Measurements from ENCODE around the gene CEP112. TPM values are rescaled to one million over a fixed set of nuclear protein-coding genes. Genes with fewer than 3 reads are reported as not detected.

CEP112 gene
- polyA plus RNA-seq, 1 experiment, result 5.7 TPM

GRCh38 chr17:65886315-65887245, 305.4 kb downstream of the CEP112 start:
- DNase-seq (ENCODE audit: low read depth, low spot score), result no peak
- POLR2A ChIA-PET, result no interaction called here
- Histone ChIP-seq H3K27ac (ENCODE audit: low read depth, low read length) (no peak overlapping the region), H3K27me3 (ENCODE audit: control insufficient read depth, insufficient read depth, low read length) (no peaks in the 10 kb centered on the region), H3K4me3 (ENCODE audit: low read depth, low read length) (no peak overlapping the region), H3K9me3 (ENCODE audit: control insufficient read depth, insufficient read depth, low read length) (no peaks in the 10 kb centered on the region)
- CTCF ChIA-PET, result no interaction called here
- TF ChIP-seq, protein P1, sequence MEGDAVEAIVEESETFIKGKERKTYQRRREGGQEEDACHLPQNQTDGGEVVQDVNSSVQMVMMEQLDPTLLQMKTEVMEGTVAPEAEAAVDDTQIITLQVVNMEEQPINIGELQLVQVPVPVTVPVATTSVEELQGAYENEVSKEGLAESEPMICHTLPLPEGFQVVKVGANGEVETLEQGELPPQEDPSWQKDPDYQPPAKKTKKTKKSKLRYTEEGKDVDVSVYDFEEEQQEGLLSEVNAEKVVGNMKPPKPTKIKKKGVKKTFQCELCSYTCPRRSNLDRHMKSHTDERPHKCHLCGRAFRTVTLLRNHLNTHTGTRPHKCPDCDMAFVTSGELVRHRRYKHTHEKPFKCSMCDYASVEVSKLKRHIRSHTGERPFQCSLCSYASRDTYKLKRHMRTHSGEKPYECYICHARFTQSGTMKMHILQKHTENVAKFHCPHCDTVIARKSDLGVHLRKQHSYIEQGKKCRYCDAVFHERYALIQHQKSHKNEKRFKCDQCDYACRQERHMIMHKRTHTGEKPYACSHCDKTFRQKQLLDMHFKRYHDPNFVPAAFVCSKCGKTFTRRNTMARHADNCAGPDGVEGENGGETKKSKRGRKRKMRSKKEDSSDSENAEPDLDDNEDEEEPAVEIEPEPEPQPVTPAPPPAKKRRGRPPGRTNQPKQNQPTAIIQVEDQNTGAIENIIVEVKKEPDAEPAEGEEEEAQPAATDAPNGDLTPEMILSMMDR (IDR thresholded peaks at IDR 0.05; ENCODE audit: low read depth, low read length), result no peak

GRCh38 chr17:65885541-65886312, 306.2 kb downstream of the CEP112 start:
- TF ChIP-seq, protein P1 (IDR thresholded peaks at IDR 0.05; ENCODE audit: low read depth, low read length), result no peak
- H3K27me3 ChIP-seq (ENCODE audit: control insufficient read depth, insufficient read depth, low read length), result no peaks in the 10 kb centered on the region
- POLR2A ChIA-PET, result no interaction called here
- CTCF ChIA-PET, result no interaction called here
- no peak overlapping the region for H3K27ac ChIP-seq (ENCODE audit: low read depth, low read length)
- H3K9me3 ChIP-seq (ENCODE audit: control insufficient read depth, insufficient read depth, low read length), result no peaks in the 10 kb centered on the region
- H3K4me3 ChIP-seq (ENCODE audit: low read depth, low read length), result no peak overlapping the region
- no peak for DNase-seq (ENCODE audit: low read depth, low spot score)

DNA sequence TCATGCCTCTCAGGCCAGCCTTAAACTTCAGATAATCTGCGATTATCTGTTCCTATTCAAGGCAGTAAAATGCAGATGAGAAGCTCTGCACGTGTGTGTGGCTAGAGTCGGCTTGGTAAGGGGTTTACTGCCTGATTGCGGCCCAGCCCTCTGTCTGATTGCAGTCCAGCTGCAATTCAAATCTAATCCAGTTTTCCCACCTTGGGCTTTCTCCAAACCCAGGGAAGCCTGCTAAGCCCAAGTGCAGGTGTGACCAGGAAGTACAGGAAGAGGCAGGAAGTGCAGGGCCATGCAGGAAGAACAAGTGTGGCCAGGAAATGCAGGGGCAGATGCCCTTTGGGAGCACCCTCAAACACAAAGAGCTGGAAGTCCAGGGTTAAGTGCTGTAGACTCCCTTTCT, 314.9 kb downstream of the CEP112 start:
- Histone ChIP-seq H3K9me3 (ENCODE audit: control insufficient read depth, insufficient read depth, low read length) (no peaks in the 10 kb centered on the region), H3K27ac (ENCODE audit: low read depth, low read length) (no peak overlapping the region), H3K27me3 (ENCODE audit: control insufficient read depth, insufficient read depth, low read length) (no peaks in the 10 kb centered on the region), H3K4me3 (ENCODE audit: low read depth, low read length) (no peak overlapping the region)
- TF ChIP-seq, protein P1 (IDR thresholded peaks at IDR 0.05; ENCODE audit: low read depth, low read length), result no peak
- DNase-seq (ENCODE audit: low read depth, low spot score), result no peak
- POLR2A ChIA-PET, result no interaction called here
- CTCF ChIA-PET, result no interaction called here

DNA sequence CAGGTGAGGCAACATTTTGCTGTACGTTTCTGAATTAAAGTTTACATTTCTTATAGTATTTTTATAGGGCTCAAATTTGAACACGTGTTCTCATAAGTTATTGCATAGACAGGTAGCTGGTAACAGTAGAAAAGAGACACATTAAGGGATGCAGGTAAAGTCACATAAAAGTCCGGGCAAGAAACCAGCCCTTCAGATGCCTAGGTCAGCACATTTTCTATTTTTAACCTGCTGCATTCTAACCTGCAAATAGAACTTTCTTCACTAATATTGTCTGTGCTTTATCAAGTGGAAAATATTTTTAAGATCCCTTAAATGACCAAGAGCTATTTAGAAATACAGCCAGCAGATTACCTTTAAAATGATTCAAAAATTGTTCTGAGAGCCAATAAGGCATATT, 323.1 kb downstream of the CEP112 start:
- ChIA-PET POLR2A (no interaction called here), CTCF (interaction anchor here (0.6 kb wide), 1 partner anchor 230 kb away, joined by 3 read pairs; no protein-coding TSS in a partner anchor)
- Histone ChIP-seq H3K9me3 (ENCODE audit: control insufficient read depth, insufficient read depth, low read length) (peaks cover 3% of the 10 kb centered on the region; the same call in 1 of the 2 replicates), H3K27me3 (ENCODE audit: control insufficient read depth, insufficient read depth, low read length) (no peaks in the 10 kb centered on the region), H3K27ac (ENCODE audit: low read depth, low read length) (no peak overlapping the region), H3K4me3 (ENCODE audit: low read depth, low read length) (no peak overlapping the region)
- no peak for DNase-seq (ENCODE audit: low read depth, low spot score)
- TF ChIP-seq, protein P1 (IDR thresholded peaks at IDR 0.05; ENCODE audit: low read depth, low read length), result no peak

- CTCF ChIA-PET, result no interaction called here
- Histone ChIP-seq H3K9me3 (ENCODE audit: control insufficient read depth, insufficient read depth, low read length) (peaks cover 3% of the 10 kb centered on the region; the same call in 1 of the 2 replicates), H3K27ac (ENCODE audit: low read depth, low read length) (no peak overlapping the region), H3K27me3 (ENCODE audit: control insufficient read depth, insufficient read depth, low read length) (no peaks in the 10 kb centered on the region), H3K4me3 (ENCODE audit: low read depth, low read length) (no peak overlapping the region)
- TF ChIP-seq, protein P1 (IDR thresholded peaks at IDR 0.05; ENCODE audit: low read depth, low read length), result no peak
- POLR2A ChIA-PET, result no interaction called here
- no peak for DNase-seq (ENCODE audit: low read depth, low spot score)
Observed at GRCh38 chr17:65867014-65867413, 324.9 kb downstream of the CEP112 start.

Data from AG04450 (cell line).